Lung (tissue), 12 donors: Measurements from ENCODE around the gene HLA-A. TPM values are rescaled to one million over a fixed set of nuclear protein-coding genes. Genes with fewer than 3 reads are reported as not detected.
A peak's percentile ranks its signal among the peaks of the same experiment; 100 is the strongest.

Source experiments
- ATAC-seq: fragments of 200-7000 bp; cut with Tn5 transposase; one replicate; pipeline ENCODE4 v1.9.1; 2020; ENCODE audit warnings: moderate number of reproducible peaks; ENCODE audit not compliant: insufficient read depth, low FRiP score
- DNase-seq, 3 donors: peaks; one replicate each; pipeline ENCODE4 v3.0.0-alpha.2; 2013 to 2017
- H3K27ac ChIP-seq, 2 donors: one replicate each; pipeline ENCODE4 v1.5.1; 2013; ENCODE audit warnings: mild to moderate bottlenecking in 2 of 2, moderate library complexity in 2 of 2, control low read depth in 1 of 2, inconsistent platforms in 1 of 2, low read depth in 1 of 2, low read length in 1 of 2
- H3K27me3 ChIP-seq, 3 donors: one replicate each; pipeline ENCODE4 v1.5.1; 2013; ENCODE audit warnings: low read length in 2 of 3; ENCODE audit not compliant: control insufficient read depth in 3 of 3, insufficient read depth in 3 of 3
- H3K36me3 ChIP-seq, 4 donors: one replicate each; pipeline ENCODE4 v1.5.1; 2013; ENCODE audit warnings: low read length in 4 of 4, mild to moderate bottlenecking in 1 of 4, moderate library complexity in 1 of 4; ENCODE audit not compliant: control insufficient read depth in 4 of 4, insufficient read depth in 4 of 4
- H3K4me1 ChIP-seq, 5 donors: one replicate each; pipeline ENCODE4 v1.5.1; 2013; ENCODE audit warnings: low read length in 5 of 5, mild to moderate bottlenecking in 2 of 5, moderate library complexity in 1 of 5; ENCODE audit not compliant: control insufficient read depth in 5 of 5, insufficient read depth in 5 of 5
- H3K4me3 ChIP-seq: one replicate; pipeline ENCODE4 v1.5.1; 2013; ENCODE audit warnings: mild to moderate bottlenecking, control low read depth, moderate library complexity
- H3K9ac ChIP-seq, 2 donors: one replicate each; pipeline ENCODE4 v1.5.1; 2013; ENCODE audit warnings: low read length in 2 of 2, control low read depth in 1 of 2; ENCODE audit not compliant: insufficient read depth in 1 of 2
- H3K9me3 ChIP-seq, 4 donors: one replicate each; pipeline ENCODE4 v1.5.1; 2013; ENCODE audit warnings: low read length in 3 of 4, mild to moderate bottlenecking in 1 of 4, moderate library complexity in 1 of 4; ENCODE audit not compliant: control insufficient read depth in 4 of 4, insufficient read depth in 3 of 4
- CTCF ChIP-seq: IDR thresholded peaks from 2 replicates; pipeline ENCODE4 v1.5.1; 2012; ENCODE audit warnings: mild to moderate bottlenecking; ENCODE audit errors: control extremely low read depth, extremely low read depth
- WGBS, 2 donors: extraction: QIAGEN DNeasy Blood & Tissue Kit; methylation state at CpG; one replicate each; pipeline ENCODE4 v1.1.7; 2013; 5-methylcytosine and 5-hydroxymethylcytosine counted together
- polyA plus RNA-seq, 2 donors: library from polyadenylated mRNA; stranded (reverse); fragments of 200-250 nt; gene quantifications; one replicate each; pipeline ENCODE4 v1.2.1, GENCODE V29; 2013
- total RNA-seq, 2 donors: library from RNA; depleted of rRNA in 1 of 2; stranded (reverse); fragments of >200 nt in 1 of 2; gene quantifications; one replicate each; pipeline ENCODE4 v1.2.1, GENCODE V29; 2014 to 2021
- donor health status: control.
- donor health status: control.
- donor health status: Bipolar disorder and iron deficiency.
- donor health status: healthy.
- donor health status: DM: yes; HTN: yes; CAD: no.

Gene HLA-A
- total and polyA plus RNA-seq, 4 donors: 320 to 3,222 (median 711) TPM

DNA sequence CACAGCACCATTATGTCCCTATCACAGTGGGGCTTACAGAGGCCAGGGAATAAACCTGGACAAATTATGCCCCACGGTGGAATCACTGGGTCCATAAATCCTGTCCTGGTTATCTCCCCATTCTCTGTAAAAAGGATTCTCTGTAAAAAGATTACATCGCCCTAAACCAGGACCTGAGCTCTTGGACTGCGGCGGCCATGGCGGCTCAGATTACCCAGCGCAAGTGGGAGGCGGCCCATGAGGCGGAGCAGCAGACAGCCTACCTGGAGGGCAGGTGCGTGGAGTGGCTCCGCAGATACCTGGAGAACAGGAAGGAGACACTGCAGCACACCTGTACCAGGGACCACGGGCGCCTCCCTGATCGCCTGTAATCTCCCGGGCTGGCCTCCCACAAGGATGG is 8.4 kb upstream of the HLA-A start:
- Histone ChIP-seq H3K4me1 (no peaks in the 10 kb centered on the region), H3K36me3 (no peaks in the 10 kb centered on the region), H3K4me3 (no peak overlapping the region), H3K27ac (no peak overlapping the region), H3K27me3 (no peaks in the 10 kb centered on the region), H3K9ac (no peak overlapping the region), H3K9me3 (no peaks in the 10 kb centered on the region)
- DNase-seq: no peak
- ATAC-seq: no peak
- no peak for TF ChIP-seq CTCF
- 84 to 94% methylated on average over 10 to 14 of the region's 14 CpGs for WGBS, 2 donors

DNA sequence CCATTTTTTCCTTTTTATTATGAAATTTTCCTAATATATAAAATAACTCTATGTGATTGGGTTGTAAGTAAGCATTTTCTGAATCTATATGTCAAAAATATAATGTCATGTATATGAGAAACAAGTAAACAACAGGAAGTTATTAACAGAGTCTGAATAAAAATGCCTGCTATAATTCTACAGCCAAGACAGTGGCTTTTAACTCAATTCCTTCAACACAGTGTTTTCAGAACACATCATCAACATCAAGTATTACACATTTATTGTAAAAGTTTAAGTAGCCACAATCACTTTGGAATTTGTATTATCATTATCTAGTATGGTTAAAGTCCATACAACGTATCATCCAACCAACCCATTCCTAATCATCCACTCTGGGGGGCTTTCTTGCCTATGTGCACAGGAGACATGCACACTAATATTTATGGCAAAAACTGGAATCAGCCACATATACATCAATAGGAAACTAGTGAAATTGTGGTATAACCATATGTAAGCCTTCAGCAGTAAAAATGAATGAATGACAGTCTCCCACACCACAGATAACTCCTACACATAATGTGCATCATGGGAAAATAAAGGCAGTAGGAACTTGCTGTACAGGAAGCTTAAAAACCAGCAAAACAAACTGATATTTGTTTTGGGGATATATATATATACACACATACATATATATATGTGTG is 6.9 kb upstream of the HLA-A start:
- Histone ChIP-seq H3K27ac (no peak overlapping the region), H3K9me3 (no peaks in the 10 kb centered on the region), H3K9ac (no peak overlapping the region), H3K36me3 (no peaks in the 10 kb centered on the region), H3K4me1 (no peaks in the 10 kb centered on the region), H3K27me3 (no peaks in the 10 kb centered on the region), H3K4me3 (no peak overlapping the region)
- DNase-seq (no peak), ATAC-seq (no peak)
- 0 to 48% methylated on average over 1 of the region's 1 CpG for WGBS, 2 donors
- no peak for TF ChIP-seq CTCF

GRCh38 chr6:29938746-29939508 is 3.4 kb upstream of the HLA-A start:
- DNase-seq (peak in 1 of 3 donors; percentile 25), ATAC-seq (no peak)
- Histone ChIP-seq H3K36me3 (peaks cover 0 to 4% (median 2%) of the 10 kb centered on the region in 4 donors), H3K9me3 (no peaks in the 10 kb centered on the region), H3K27me3 (no peaks in the 10 kb centered on the region), H3K27ac (no peak overlapping the region), H3K4me1 (peaks cover 0 to 4% (median 1%) of the 10 kb centered on the region in 5 donors), H3K4me3 (no peak overlapping the region), H3K9ac (no peak overlapping the region)
- WGBS, 2 donors: 35 to 74% methylated on average over 9 of the region's 9 CpGs
- no peak for TF ChIP-seq CTCF
